ENCODE data around the gene ANP32A. TPM values are rescaled to one million over a fixed set of nuclear protein-coding genes. Genes with fewer than 3 reads are reported as not detected.
A peak's percentile ranks its signal among the peaks of the same experiment; 100 is the strongest.
"Not testable (repeated sequence)": the region's sequence is repeated elsewhere in the genome, so short reads cannot be mapped to it uniquely, and the experiment has no call there.

The ANP32A gene
- 100 to 1,000 TPM; 219 to 286 TPM for total RNA-seq

GRCh38 chr15:68820295-68821189 lies at the start of gene ANP32A:
Gene ANP32A, minus strand, starts transcription at chr15:68820895. Its CDS starts 144 bp downstream, at chr15:68820751.
- peaks cover 19% of the 10 kb centered on the region for H3K36me3 Mint-ChIP-seq (ENCODE audit: low read depth)
- no peaks in the 10 kb centered on the region for H3K27me3 Mint-ChIP-seq
- ChIA-PET POLR2A (interaction anchor here (0.5 to 1.4 kb wide), 2 partner anchors 18 to 25 kb away, joined by 3 to 5 read pairs; no protein-coding TSS in a partner anchor), CTCF (interaction anchor here (1.0 kb wide), 1 partner anchor 8 kb away, joined by 3 read pairs; no protein-coding TSS in a partner anchor)
- peak within 1 kb of the TSS; percentile 97 for H3K27ac Mint-ChIP-seq
- DNase-seq = peak; percentile 94
- H3K4me3 Mint-ChIP-seq = peak within 1 kb of the TSS; percentile 90
- no peaks in the 10 kb centered on the region for H3K9me3 Mint-ChIP-seq
- H3K4me1 Mint-ChIP-seq = peaks cover 32% of the 10 kb centered on the region

- DNase-seq = no peak
- POLR2A ChIA-PET = no interaction called here
These were observed 47.6 kb upstream of the ANP32A start for GRCh38 chr15:68868296-68868695.

GRCh38 chr15:68862415-68862814 lies 41.7 kb upstream of the ANP32A start:
- H3K9me3 Mint-ChIP-seq = peaks cover 6% of the 10 kb centered on the region
- no peak overlapping the region for H3K27ac Mint-ChIP-seq
- H3K4me3 Mint-ChIP-seq = no peak overlapping the region
- H3K36me3 Mint-ChIP-seq (ENCODE audit: low read depth) = peaks cover under 1% of the 10 kb centered on the region
- CTCF ChIA-PET = no interaction called here
- POLR2A ChIA-PET = no interaction called here
- peaks cover 15% of the 10 kb centered on the region for H3K27me3 Mint-ChIP-seq
- H3K4me1 Mint-ChIP-seq = no peaks in the 10 kb centered on the region
- no peak for DNase-seq

More at GRCh38 chr15:68868296-68868695, 47.6 kb upstream of the ANP32A start:
- Mint-ChIP-seq H3K27me3 (peaks cover 26% of the 10 kb centered on the region), H3K9me3 (no peaks in the 10 kb centered on the region), H3K4me1 (no peaks in the 10 kb centered on the region), H3K27ac (no peak overlapping the region), H3K36me3 (ENCODE audit: low read depth) (no peaks in the 10 kb centered on the region), H3K4me3 (no peak overlapping the region)
- CTCF ChIA-PET = no interaction called here

- peaks cover 27% of the 10 kb centered on the region for H3K27me3 Mint-ChIP-seq
- H3K4me1 Mint-ChIP-seq; H3K9me3 Mint-ChIP-seq; H3K4me3 Mint-ChIP-seq; POLR2A ChIA-PET; CTCF ChIA-PET; H3K36me3 Mint-ChIP-seq (ENCODE audit: low read depth); H3K27ac Mint-ChIP-seq; DNase-seq: not testable (repeated sequence)
These were observed 38.0 kb upstream of the ANP32A start for GRCh38 chr15:68858666-68859065.

- H3K4me3 Mint-ChIP-seq; H3K9me3 Mint-ChIP-seq; H3K36me3 Mint-ChIP-seq (ENCODE audit: low read depth); H3K27ac Mint-ChIP-seq; DNase-seq; H3K4me1 Mint-ChIP-seq: not testable (repeated sequence)
- CTCF ChIA-PET = interaction anchor here (0.6 kb wide), 1 partner anchor 149 kb away, joined by 7 read pairs; no protein-coding TSS in a partner anchor
- POLR2A ChIA-PET = interaction anchor here (0.6 kb wide), 1 partner anchor 132 kb away, joined by 9 read pairs; no protein-coding TSS in a partner anchor
- peaks cover 29% of the 10 kb centered on the region for H3K27me3 Mint-ChIP-seq
These were observed 36.7 kb upstream of the ANP32A start for GRCh38 chr15:68857443-68857842.

GRCh38 chr15:68852461-68852860 lies 31.8 kb upstream of the ANP32A start:
- Mint-ChIP-seq H3K4me1 (no peaks in the 10 kb centered on the region), H3K27ac (no peak overlapping the region), H3K36me3 (ENCODE audit: low read depth) (peaks cover 2% of the 10 kb centered on the region), H3K27me3 (peaks cover 32% of the 10 kb centered on the region), H3K9me3 (peaks cover 3% of the 10 kb centered on the region), H3K4me3 (no peak overlapping the region)
- CTCF ChIA-PET = interaction anchor here (0.6 kb wide), 1 partner anchor 81 kb away, joined by 5 read pairs; no protein-coding TSS in a partner anchor
- no peak for DNase-seq
- POLR2A ChIA-PET = no interaction called here

- CTCF ChIA-PET = no interaction called here
- Mint-ChIP-seq H3K4me1 (no peaks in the 10 kb centered on the region), H3K36me3 (ENCODE audit: low read depth) (no peaks in the 10 kb centered on the region), H3K27ac (no peak overlapping the region), H3K4me3 (no peak overlapping the region), H3K27me3 (peaks cover 29% of the 10 kb centered on the region), H3K9me3 (no peaks in the 10 kb centered on the region)
- POLR2A ChIA-PET = no interaction called here
- DNase-seq = no peak
These were observed 31.3 kb upstream of the ANP32A start for GRCh38 chr15:68851971-68852370.

- ChIA-PET POLR2A (no interaction called here), CTCF (no interaction called here)
- Mint-ChIP-seq H3K27ac (no peak overlapping the region), H3K36me3 (ENCODE audit: low read depth) (no peaks in the 10 kb centered on the region), H3K4me3 (no peak overlapping the region), H3K9me3 (no peaks in the 10 kb centered on the region), H3K27me3 (peaks cover 28% of the 10 kb centered on the region), H3K4me1 (no peaks in the 10 kb centered on the region)
- DNase-seq = no peak
These were observed 28.8 kb upstream of the ANP32A start for GRCh38 chr15:68849497-68849896.

GRCh38 chr15:68846851-68847439 lies 26.2 kb upstream of the ANP32A start:
- Mint-ChIP-seq H3K27ac (no peak overlapping the region), H3K9me3 (no peaks in the 10 kb centered on the region), H3K4me1 (peaks cover 9% of the 10 kb centered on the region), H3K27me3 (peaks cover 35% of the 10 kb centered on the region), H3K36me3 (ENCODE audit: low read depth) (no peaks in the 10 kb centered on the region), H3K4me3 (no peak overlapping the region)
- no peak for DNase-seq
- CTCF ChIA-PET = interaction anchor here (0.7 to 0.9 kb wide), 2 partner anchors 12 to 25 kb away, joined by 3 to 5 read pairs; no protein-coding TSS in a partner anchor
- POLR2A ChIA-PET = no interaction called here

GRCh38 chr15:68844856-68845550 lies 24.3 kb upstream of the ANP32A start:
- no peak overlapping the region for H3K4me3 Mint-ChIP-seq
- H3K27me3 Mint-ChIP-seq = peaks cover 51% of the 10 kb centered on the region
- peaks cover 9% of the 10 kb centered on the region for H3K4me1 Mint-ChIP-seq
- no peaks in the 10 kb centered on the region for H3K9me3 Mint-ChIP-seq
- H3K27ac Mint-ChIP-seq = no peak overlapping the region
- no peak for DNase-seq
- ChIA-PET CTCF (no interaction called here), POLR2A (interaction anchor here (0.6 kb wide), 1 partner anchor 580 kb away, joined by 3 read pairs; no protein-coding TSS in a partner anchor)
- H3K36me3 Mint-ChIP-seq (ENCODE audit: low read depth) = no peaks in the 10 kb centered on the region

GRCh38 chr15:68843425-68844311 lies 23.0 kb upstream of the ANP32A start:
- no peaks in the 10 kb centered on the region for H3K36me3 Mint-ChIP-seq (ENCODE audit: low read depth)
- DNase-seq = peak; percentile 16
- peaks cover 9% of the 10 kb centered on the region for H3K4me1 Mint-ChIP-seq
- H3K27me3 Mint-ChIP-seq = peaks cover 55% of the 10 kb centered on the region
- peak overlapping the region; percentile 54 for H3K4me3 Mint-ChIP-seq
- POLR2A ChIA-PET = no interaction called here
- CTCF ChIA-PET = interaction anchor here (1.5 kb wide), 1 partner anchor 89 kb away, joined by 3 read pairs; no protein-coding TSS in a partner anchor
- H3K27ac Mint-ChIP-seq = no peak overlapping the region
- H3K9me3 Mint-ChIP-seq = no peaks in the 10 kb centered on the region

GRCh38 chr15:68842958-68843357 lies 22.3 kb upstream of the ANP32A start:
- H3K4me3 Mint-ChIP-seq = no peak overlapping the region
- H3K27me3 Mint-ChIP-seq = peaks cover 55% of the 10 kb centered on the region
- no peak overlapping the region for H3K27ac Mint-ChIP-seq
- no peaks in the 10 kb centered on the region for H3K9me3 Mint-ChIP-seq
- no peaks in the 10 kb centered on the region for H3K36me3 Mint-ChIP-seq (ENCODE audit: low read depth)
- peaks cover 9% of the 10 kb centered on the region for H3K4me1 Mint-ChIP-seq
- POLR2A ChIA-PET = no interaction called here
- no peak for DNase-seq
- CTCF ChIA-PET = interaction anchor here (1.5 kb wide), 1 partner anchor 88 kb away, joined by 3 read pairs; no protein-coding TSS in a partner anchor

Data from activated CD4-positive, alpha-beta T cell treated with anti-CD3 and anti-CD28 coated beads, Interleukin-2, amount 10 ng/mL, durations not matched to agents 7 days and 5 days (primary cell).